ENCODE data around the gene SPTB.
A peak's percentile ranks its signal among the peaks of the same experiment; 100 is the strongest.

The SPTB gene

DNA sequence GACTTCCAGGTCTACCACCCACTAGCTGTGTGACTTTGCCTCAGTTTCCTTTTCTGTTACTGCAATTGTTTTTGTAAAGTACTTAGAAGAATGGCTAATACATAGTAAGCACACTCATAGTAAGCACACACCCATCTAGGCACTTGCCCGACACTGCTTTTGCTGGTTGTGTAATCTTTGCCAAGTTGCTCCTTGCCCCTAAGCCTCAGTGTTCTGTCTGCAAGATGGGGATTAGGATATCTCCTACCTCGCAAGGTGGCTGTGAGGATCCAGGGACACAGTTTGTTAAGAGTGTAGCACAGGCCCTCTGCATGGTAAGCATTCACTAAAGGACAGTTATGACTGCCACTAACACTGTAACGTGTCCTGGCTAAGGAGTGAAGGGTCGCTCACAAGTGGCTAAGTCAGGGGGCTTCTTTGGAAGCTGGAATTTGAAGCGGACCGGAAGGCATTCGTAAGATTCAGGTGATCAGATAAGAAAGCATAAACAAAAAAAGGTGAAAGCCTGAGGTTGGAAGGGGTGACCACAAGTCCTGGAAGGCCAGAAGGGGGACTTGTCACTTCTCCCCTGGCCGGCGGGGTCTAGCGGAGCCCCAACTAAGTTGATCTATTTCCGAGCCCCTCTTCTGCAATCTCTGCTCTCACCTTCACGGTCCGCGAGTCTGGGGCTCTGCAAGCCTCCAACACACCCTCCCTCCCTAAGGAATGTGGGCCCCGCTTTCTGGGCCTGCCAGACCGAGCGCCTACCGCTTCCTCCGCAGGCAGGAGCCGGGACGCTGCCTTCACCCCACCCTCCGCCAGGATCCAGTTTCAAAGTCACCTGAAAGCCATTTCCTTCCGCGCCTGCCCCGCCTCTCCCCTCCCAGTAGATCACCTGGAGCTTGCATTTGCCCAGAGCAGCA, 177.0 kb downstream of the SPTB start:
- TF ChIP-seq ZBTB7A (IDR thresholded peaks at IDR 0.05; ENCODE audit: low read depth) (peak; percentile 65; the same call in 1 of the 2 replicates), CREB1 (IDR thresholded peaks at IDR 0.05; ENCODE audit: low read depth) (no peak), CEBPB (IDR thresholded peaks at IDR 0.05) (no peak), YY1 (IDR thresholded peaks at IDR 0.05; ENCODE audit: low read depth) (no peak; the same call in 1 of the 2 replicates), NFIC (IDR thresholded peaks at IDR 0.05) (peak; percentile 26; the same call in 1 of the 2 replicates), TEAD4 (IDR thresholded peaks at IDR 0.05) (peak; percentile 93), TAF1 (IDR thresholded peaks at IDR 0.05; ENCODE audit: low read depth) (peak; percentile 45), FOXM1 (IDR thresholded peaks at IDR 0.05; ENCODE audit: borderline replicate concordance, low read depth) (peak; percentile 97; the same call in 1 of the 2 replicates), TCF12 (IDR thresholded peaks at IDR 0.05; ENCODE audit: low read depth) (peak; percentile 91), EP300 (IDR thresholded peaks at IDR 0.05; ENCODE audit: borderline replicate concordance) (peak; percentile 84), RAD21 (IDR thresholded peaks at IDR 0.05; ENCODE audit: low read depth) (peak; percentile 20; the same call in 1 of the 2 replicates), EGR1 (IDR thresholded peaks at IDR 0.05) (no peak)
- TF ChIP-seq, protein P1, sequence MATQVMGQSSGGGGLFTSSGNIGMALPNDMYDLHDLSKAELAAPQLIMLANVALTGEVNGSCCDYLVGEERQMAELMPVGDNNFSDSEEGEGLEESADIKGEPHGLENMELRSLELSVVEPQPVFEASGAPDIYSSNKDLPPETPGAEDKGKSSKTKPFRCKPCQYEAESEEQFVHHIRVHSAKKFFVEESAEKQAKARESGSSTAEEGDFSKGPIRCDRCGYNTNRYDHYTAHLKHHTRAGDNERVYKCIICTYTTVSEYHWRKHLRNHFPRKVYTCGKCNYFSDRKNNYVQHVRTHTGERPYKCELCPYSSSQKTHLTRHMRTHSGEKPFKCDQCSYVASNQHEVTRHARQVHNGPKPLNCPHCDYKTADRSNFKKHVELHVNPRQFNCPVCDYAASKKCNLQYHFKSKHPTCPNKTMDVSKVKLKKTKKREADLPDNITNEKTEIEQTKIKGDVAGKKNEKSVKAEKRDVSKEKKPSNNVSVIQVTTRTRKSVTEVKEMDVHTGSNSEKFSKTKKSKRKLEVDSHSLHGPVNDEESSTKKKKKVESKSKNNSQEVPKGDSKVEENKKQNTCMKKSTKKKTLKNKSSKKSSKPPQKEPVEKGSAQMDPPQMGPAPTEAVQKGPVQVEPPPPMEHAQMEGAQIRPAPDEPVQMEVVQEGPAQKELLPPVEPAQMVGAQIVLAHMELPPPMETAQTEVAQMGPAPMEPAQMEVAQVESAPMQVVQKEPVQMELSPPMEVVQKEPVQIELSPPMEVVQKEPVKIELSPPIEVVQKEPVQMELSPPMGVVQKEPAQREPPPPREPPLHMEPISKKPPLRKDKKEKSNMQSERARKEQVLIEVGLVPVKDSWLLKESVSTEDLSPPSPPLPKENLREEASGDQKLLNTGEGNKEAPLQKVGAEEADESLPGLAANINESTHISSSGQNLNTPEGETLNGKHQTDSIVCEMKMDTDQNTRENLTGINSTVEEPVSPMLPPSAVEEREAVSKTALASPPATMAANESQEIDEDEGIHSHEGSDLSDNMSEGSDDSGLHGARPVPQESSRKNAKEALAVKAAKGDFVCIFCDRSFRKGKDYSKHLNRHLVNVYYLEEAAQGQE (IDR thresholded peaks at IDR 0.05; ENCODE audit: low read depth) = no peak
- TF ChIP-seq, protein P2, sequence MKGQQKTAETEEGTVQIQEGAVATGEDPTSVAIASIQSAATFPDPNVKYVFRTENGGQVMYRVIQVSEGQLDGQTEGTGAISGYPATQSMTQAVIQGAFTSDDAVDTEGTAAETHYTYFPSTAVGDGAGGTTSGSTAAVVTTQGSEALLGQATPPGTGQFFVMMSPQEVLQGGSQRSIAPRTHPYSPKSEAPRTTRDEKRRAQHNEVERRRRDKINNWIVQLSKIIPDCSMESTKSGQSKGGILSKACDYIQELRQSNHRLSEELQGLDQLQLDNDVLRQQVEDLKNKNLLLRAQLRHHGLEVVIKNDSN (IDR thresholded peaks at IDR 0.05) = peak; percentile 58
- TF ChIP-seq, protein P3, sequence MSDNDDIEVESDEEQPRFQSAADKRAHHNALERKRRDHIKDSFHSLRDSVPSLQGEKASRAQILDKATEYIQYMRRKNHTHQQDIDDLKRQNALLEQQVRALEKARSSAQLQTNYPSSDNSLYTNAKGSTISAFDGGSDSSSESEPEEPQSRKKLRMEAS (IDR thresholded peaks at IDR 0.05) = peak; percentile 66

DNA sequence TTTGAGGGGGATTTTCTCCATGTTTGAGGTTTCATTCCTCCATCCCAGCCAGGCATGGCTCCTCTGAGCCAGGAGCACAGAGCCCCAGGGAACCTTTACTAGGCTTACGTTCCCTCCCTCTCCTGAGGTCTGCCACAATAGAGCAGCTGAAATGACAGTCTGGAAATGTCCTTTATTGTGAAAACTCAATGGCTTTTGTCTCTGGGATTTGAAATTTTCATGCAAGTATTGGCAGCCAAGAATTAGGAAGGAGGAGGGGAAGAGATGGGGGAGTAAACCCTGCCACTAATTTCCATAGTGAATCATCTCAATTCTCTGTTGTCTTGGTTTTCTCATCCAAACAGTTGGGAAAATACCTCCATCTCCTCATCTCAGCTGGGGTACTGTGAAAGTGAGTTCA, 178.0 kb downstream of the SPTB start:
- TF ChIP-seq EGR1 (IDR thresholded peaks at IDR 0.05) (no peak), TCF12 (IDR thresholded peaks at IDR 0.05; ENCODE audit: low read depth) (peak; percentile 40; the same call in 1 of the 2 replicates), NFIC (IDR thresholded peaks at IDR 0.05) (no peak), TAF1 (IDR thresholded peaks at IDR 0.05; ENCODE audit: low read depth) (no peak), YY1 (IDR thresholded peaks at IDR 0.05; ENCODE audit: low read depth) (no peak)

DNA sequence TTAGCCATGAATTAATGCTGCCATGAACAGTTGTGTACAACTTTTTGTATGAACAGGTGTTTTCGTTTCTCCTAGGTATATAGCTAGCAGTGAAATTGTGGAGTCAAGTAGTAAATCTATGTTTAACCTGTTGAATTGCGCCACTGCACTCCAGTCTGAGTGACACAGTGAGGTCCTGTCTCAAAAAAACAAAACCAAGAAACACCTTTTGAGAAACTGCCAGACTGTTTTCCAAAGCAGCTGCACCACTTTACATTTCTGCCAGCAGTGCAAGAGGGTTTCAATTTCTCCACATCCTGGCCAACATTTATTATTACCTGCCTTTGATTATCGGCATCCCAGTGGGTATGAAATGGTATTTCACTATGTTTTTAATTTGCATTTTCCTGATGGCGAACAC, 178.8 kb downstream of the SPTB start:
- TF ChIP-seq TEAD4 (IDR thresholded peaks at IDR 0.05) (no peak), CREB1 (IDR thresholded peaks at IDR 0.05; ENCODE audit: low read depth) (no peak), TAF1 (IDR thresholded peaks at IDR 0.05; ENCODE audit: low read depth) (no peak), FOXM1 (IDR thresholded peaks at IDR 0.05; ENCODE audit: borderline replicate concordance, low read depth) (no peak), EP300 (IDR thresholded peaks at IDR 0.05; ENCODE audit: borderline replicate concordance) (no peak), ZBTB7A (IDR thresholded peaks at IDR 0.05; ENCODE audit: low read depth) (no peak), RAD21 (IDR thresholded peaks at IDR 0.05; ENCODE audit: low read depth) (no peak), CEBPB (IDR thresholded peaks at IDR 0.05) (no peak), YY1 (IDR thresholded peaks at IDR 0.05; ENCODE audit: low read depth) (no peak), EGR1 (IDR thresholded peaks at IDR 0.05) (no peak), TCF12 (IDR thresholded peaks at IDR 0.05; ENCODE audit: low read depth) (no peak)
- TF ChIP-seq, protein P3 (IDR thresholded peaks at IDR 0.05) = no peak
- TF ChIP-seq, protein P1 (IDR thresholded peaks at IDR 0.05; ENCODE audit: low read depth) = no peak

DNA sequence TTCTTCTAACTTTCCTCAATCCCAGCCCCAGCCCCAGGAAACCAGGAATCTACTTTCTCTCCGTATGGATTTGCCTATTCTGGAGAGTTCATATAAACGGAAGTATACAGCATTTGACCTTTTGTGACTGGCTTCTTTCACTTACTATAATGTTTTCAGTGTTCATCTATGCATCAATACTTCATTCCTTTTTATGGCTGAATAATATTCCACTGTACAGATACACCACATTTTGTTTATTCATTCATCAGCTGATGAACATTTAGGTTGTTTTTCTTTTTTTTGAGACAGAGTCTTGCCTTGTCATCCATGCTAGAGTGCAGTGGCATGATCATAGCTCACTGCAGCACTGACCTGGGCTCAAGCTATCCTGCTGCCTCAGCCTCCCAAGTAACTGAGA, 179.4 kb downstream of the SPTB start:
- TF ChIP-seq YY1 (IDR thresholded peaks at IDR 0.05; ENCODE audit: low read depth) = no peak

DNA sequence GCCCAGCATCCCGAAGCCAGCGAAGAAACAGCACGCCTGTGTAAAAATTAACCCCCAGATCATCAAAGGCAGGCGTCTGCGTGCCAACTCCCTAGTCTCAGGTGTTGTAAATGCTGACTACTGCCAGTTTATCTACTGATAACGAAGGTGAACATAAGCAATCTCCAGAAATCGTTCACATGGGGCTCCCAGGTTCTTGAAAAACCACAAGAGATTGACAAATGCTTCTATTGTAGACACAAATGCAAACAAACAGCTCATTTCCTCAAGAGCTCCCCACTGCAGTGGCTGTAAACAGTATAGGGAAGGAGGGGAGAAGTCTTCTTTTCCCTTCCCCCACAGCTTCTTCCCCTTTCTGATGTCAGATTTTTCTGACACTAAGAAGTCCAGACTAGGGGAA, 180.8 kb downstream of the SPTB start:
- no peak for TF ChIP-seq NFIC (IDR thresholded peaks at IDR 0.05)
- TF ChIP-seq TEAD4 (IDR thresholded peaks at IDR 0.05) = no peak
- TF ChIP-seq, protein P1 (IDR thresholded peaks at IDR 0.05; ENCODE audit: low read depth) = no peak
- no peak for TF ChIP-seq EP300 (IDR thresholded peaks at IDR 0.05; ENCODE audit: borderline replicate concordance)
- no peak for TF ChIP-seq ZBTB7A (IDR thresholded peaks at IDR 0.05; ENCODE audit: low read depth)
- TF ChIP-seq CEBPB (IDR thresholded peaks at IDR 0.05) = no peak
- no peak for TF ChIP-seq FOXM1 (IDR thresholded peaks at IDR 0.05; ENCODE audit: borderline replicate concordance, low read depth)
- no peak for TF ChIP-seq TAF1 (IDR thresholded peaks at IDR 0.05; ENCODE audit: low read depth)
- TF ChIP-seq YY1 (IDR thresholded peaks at IDR 0.05; ENCODE audit: low read depth) = no peak
- TF ChIP-seq CREB1 (IDR thresholded peaks at IDR 0.05; ENCODE audit: low read depth) = no peak
- TF ChIP-seq EGR1 (IDR thresholded peaks at IDR 0.05) = no peak
- TF ChIP-seq RAD21 (IDR thresholded peaks at IDR 0.05; ENCODE audit: low read depth) = no peak
- TF ChIP-seq, protein P2 (IDR thresholded peaks at IDR 0.05) = no peak
- no peak for TF ChIP-seq TCF12 (IDR thresholded peaks at IDR 0.05; ENCODE audit: low read depth)
- TF ChIP-seq, protein P3 (IDR thresholded peaks at IDR 0.05) = no peak

All from Ishikawa (cell line).